LNCAP (cell line): ENCODE results near the gene NUP35.

Experiments used
- CTCF ChIP-seq: fragments of 450-650 bp; IDR thresholded peaks from 2 replicates; pipeline ENCODE4 v1.5.1; 2017; ENCODE audit warnings: mild to moderate bottlenecking

The NUP35 gene

GRCh38 chr2:183091318-183091953 lies 32.8 kb upstream of the NUP35 start:
- no peak for TF ChIP-seq CTCF

GRCh38 chr2:183091954-183092345 lies 32.3 kb upstream of the NUP35 start:
- no peak for TF ChIP-seq CTCF

- peak; percentile 29; the same call in 1 of the 2 replicates for TF ChIP-seq CTCF
These were observed 30.2 kb upstream of the NUP35 start for GRCh38 chr2:183093857-183094657.

- no peak for TF ChIP-seq CTCF
These were observed 18.7 kb upstream of the NUP35 start for GRCh38 chr2:183105402-183106134.

GRCh38 chr2:183112577-183112976 lies 11.7 kb upstream of the NUP35 start:
- no peak for TF ChIP-seq CTCF

GRCh38 chr2:183113630-183114029 lies 10.6 kb upstream of the NUP35 start:
- TF ChIP-seq CTCF = no peak

GRCh38 chr2:183117226-183117625 lies 7.0 kb upstream of the NUP35 start:
- no peak for TF ChIP-seq CTCF
